Measurements from ENCODE around the gene PLCL2. TPM values are rescaled to one million over a fixed set of nuclear protein-coding genes. Genes with fewer than 3 reads are reported as not detected.

The PLCL2 gene
- polyA plus RNA-seq, 1 experiment, result 1.9 TPM

DNA sequence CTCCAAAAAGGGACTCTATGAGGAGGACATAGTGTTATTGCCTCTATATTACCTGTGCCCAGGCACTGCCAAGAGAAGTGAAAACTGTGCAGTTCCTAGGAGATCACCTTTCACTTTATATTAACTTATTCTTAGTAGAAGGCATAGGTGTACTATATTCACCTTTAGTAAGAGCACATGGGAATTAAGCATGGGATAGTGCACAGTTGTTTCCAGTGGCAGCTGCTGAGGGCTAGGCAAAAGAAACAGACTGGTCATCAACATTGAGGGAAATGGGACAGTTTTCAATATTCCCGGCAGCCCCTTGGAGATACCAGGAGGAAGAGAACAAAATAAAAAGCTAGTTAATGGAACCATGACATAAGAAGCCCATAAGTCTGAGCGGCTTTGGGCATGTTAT is 100.9 kb downstream of the PLCL2 start:
- TF ChIP-seq, protein P1, sequence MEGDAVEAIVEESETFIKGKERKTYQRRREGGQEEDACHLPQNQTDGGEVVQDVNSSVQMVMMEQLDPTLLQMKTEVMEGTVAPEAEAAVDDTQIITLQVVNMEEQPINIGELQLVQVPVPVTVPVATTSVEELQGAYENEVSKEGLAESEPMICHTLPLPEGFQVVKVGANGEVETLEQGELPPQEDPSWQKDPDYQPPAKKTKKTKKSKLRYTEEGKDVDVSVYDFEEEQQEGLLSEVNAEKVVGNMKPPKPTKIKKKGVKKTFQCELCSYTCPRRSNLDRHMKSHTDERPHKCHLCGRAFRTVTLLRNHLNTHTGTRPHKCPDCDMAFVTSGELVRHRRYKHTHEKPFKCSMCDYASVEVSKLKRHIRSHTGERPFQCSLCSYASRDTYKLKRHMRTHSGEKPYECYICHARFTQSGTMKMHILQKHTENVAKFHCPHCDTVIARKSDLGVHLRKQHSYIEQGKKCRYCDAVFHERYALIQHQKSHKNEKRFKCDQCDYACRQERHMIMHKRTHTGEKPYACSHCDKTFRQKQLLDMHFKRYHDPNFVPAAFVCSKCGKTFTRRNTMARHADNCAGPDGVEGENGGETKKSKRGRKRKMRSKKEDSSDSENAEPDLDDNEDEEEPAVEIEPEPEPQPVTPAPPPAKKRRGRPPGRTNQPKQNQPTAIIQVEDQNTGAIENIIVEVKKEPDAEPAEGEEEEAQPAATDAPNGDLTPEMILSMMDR (IDR thresholded peaks at IDR 0.05; ENCODE audit: insufficient read depth, low read depth, low read length), result no peak
- POLR2A ChIA-PET, result no interaction called here
- CTCF ChIA-PET, result no interaction called here
- DNase-seq (ENCODE audit: low read depth), result no peak
- no peak overlapping the region for H3K4me3 ChIP-seq (ENCODE audit: low read depth, low read length)
- no peaks in the 10 kb centered on the region for H3K27me3 ChIP-seq (ENCODE audit: control insufficient read depth, insufficient read depth, low read length)
- no peaks in the 10 kb centered on the region for H3K36me3 ChIP-seq (ENCODE audit: control insufficient read depth, insufficient read depth, low read length)

DNA sequence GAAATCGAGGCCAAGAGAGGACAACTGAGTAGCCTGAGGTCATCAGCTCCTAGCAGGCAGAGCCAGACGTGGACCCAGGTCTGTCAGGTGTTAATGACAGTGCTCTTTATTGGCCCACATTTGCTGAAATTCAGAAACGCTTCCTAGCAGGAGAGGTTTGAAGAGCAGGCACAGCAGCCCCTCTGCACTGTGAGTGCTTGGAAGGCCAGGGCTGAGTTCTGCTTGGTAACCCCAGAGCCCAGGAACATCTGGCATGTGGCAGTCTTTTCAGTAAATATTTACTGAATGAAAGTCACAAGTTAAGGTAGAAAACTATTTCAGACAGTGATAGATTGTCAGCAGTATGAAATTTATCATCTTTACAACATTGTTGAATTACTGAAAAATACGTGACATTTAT is 102.4 kb downstream of the PLCL2 start:
- TF ChIP-seq, protein P1 (IDR thresholded peaks at IDR 0.05; ENCODE audit: insufficient read depth, low read depth, low read length), result no peak
- no peak for DNase-seq (ENCODE audit: low read depth)
- no peak overlapping the region for H3K4me3 ChIP-seq (ENCODE audit: low read depth, low read length)
- CTCF ChIA-PET, result no interaction called here
- POLR2A ChIA-PET, result no interaction called here
- no peaks in the 10 kb centered on the region for H3K36me3 ChIP-seq (ENCODE audit: control insufficient read depth, insufficient read depth, low read length)
- H3K27me3 ChIP-seq (ENCODE audit: control insufficient read depth, insufficient read depth, low read length), result no peaks in the 10 kb centered on the region

DNA sequence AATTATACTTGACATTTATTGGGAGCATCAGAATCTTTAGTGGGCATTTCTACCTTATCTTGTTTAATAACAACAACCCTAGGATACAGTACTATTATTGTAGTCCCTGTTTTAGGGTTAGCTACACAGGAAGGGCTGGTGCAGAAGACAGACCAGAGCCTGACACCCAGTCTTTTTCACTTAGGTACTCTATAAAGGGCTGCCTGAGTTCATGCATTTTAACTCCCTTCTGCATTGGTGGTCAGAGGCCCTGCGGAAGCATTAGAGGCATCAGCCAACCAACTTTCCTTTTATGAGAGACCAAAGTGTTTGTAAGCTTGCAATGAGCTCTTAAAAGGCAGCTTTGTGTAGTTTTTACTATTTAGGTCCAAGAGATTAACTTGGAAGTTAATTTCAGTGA is 105.4 kb downstream of the PLCL2 start:
- ChIA-PET POLR2A (no interaction called here), CTCF (no interaction called here)
- Histone ChIP-seq H3K4me3 (ENCODE audit: low read depth, low read length) (no peak overlapping the region), H3K36me3 (ENCODE audit: control insufficient read depth, insufficient read depth, low read length) (no peaks in the 10 kb centered on the region), H3K27me3 (ENCODE audit: control insufficient read depth, insufficient read depth, low read length) (no peaks in the 10 kb centered on the region)
- TF ChIP-seq, protein P1 (IDR thresholded peaks at IDR 0.05; ENCODE audit: insufficient read depth, low read depth, low read length), result no peak
- DNase-seq (ENCODE audit: low read depth), result no peak

DNA sequence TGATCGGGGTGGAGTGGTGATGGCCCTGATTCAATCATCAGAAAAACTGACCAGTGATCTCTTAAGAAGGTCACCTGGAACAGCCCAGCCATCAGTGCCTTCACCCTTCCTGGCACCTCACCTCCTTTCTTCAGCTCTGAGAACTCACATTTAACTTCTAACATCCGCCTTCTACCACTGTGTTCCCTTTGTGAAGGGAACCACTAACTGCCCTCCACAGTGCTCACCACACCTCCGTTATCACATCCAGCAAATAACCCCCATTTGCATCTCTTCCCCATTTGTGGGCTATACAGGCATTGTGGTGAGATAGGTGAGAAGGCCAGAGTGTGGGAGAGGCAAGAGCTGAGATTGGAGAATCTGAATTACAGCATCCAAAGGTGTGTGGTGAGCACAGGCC is 107.4 kb downstream of the PLCL2 start:
- H3K27me3 ChIP-seq (ENCODE audit: control insufficient read depth, insufficient read depth, low read length), result no peaks in the 10 kb centered on the region
- ChIA-PET CTCF (no interaction called here), POLR2A (no interaction called here)
- DNase-seq (ENCODE audit: low read depth), result no peak
- H3K4me3 ChIP-seq (ENCODE audit: low read depth, low read length), result no peak overlapping the region
- H3K36me3 ChIP-seq (ENCODE audit: control insufficient read depth, insufficient read depth, low read length), result no peaks in the 10 kb centered on the region
- TF ChIP-seq, protein P1 (IDR thresholded peaks at IDR 0.05; ENCODE audit: insufficient read depth, low read depth, low read length), result no peak

DNA sequence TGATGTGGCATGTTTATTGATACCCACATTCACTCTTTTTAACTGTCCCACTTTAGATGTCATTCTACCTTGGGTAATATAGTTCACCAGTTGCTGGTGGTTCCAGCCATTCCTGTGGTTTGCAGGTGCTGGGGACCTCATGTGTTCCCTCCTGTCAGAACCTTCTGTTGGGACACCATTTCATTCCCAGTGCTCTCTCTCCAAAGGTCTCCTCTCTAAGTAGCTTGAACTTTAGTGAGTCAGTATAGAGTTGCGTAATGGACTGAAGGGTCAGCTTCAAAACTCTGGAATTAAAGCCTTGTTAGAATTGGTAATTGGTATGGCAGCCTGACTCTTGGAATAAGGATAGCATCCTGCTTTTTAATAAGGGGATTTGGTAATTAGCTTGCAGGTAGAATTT is 108.5 kb downstream of the PLCL2 start:
- CTCF ChIA-PET, result interaction anchor here (0.7 kb wide), 1 partner anchor 9 kb away, joined by 3 read pairs; no protein-coding TSS in a partner anchor
- no peak for DNase-seq (ENCODE audit: low read depth)
- POLR2A ChIA-PET, result interaction anchor here (0.6 kb wide), 2 partner anchors 166 to 234 kb away, joined by 3 to 4 read pairs; no protein-coding TSS in a partner anchor
- H3K36me3 ChIP-seq (ENCODE audit: control insufficient read depth, insufficient read depth, low read length), result no peaks in the 10 kb centered on the region
- TF ChIP-seq, protein P1 (IDR thresholded peaks at IDR 0.05; ENCODE audit: insufficient read depth, low read depth, low read length), result no peak
- no peak overlapping the region for H3K4me3 ChIP-seq (ENCODE audit: low read depth, low read length)
- no peaks in the 10 kb centered on the region for H3K27me3 ChIP-seq (ENCODE audit: control insufficient read depth, insufficient read depth, low read length)
